Measurements from ENCODE around the gene UNC45B.
A peak's percentile ranks its signal among the peaks of the same experiment; 100 is the strongest.
"Not testable (repeated sequence)": the region's sequence is repeated elsewhere in the genome, so short reads cannot be mapped to it uniquely, and the experiment has no call there.

The UNC45B gene, protein sequence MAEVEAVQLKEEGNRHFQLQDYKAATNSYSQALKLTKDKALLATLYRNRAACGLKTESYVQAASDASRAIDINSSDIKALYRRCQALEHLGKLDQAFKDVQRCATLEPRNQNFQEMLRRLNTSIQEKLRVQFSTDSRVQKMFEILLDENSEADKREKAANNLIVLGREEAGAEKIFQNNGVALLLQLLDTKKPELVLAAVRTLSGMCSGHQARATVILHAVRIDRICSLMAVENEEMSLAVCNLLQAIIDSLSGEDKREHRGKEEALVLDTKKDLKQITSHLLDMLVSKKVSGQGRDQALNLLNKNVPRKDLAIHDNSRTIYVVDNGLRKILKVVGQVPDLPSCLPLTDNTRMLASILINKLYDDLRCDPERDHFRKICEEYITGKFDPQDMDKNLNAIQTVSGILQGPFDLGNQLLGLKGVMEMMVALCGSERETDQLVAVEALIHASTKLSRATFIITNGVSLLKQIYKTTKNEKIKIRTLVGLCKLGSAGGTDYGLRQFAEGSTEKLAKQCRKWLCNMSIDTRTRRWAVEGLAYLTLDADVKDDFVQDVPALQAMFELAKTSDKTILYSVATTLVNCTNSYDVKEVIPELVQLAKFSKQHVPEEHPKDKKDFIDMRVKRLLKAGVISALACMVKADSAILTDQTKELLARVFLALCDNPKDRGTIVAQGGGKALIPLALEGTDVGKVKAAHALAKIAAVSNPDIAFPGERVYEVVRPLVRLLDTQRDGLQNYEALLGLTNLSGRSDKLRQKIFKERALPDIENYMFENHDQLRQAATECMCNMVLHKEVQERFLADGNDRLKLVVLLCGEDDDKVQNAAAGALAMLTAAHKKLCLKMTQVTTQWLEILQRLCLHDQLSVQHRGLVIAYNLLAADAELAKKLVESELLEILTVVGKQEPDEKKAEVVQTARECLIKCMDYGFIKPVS

DNA sequence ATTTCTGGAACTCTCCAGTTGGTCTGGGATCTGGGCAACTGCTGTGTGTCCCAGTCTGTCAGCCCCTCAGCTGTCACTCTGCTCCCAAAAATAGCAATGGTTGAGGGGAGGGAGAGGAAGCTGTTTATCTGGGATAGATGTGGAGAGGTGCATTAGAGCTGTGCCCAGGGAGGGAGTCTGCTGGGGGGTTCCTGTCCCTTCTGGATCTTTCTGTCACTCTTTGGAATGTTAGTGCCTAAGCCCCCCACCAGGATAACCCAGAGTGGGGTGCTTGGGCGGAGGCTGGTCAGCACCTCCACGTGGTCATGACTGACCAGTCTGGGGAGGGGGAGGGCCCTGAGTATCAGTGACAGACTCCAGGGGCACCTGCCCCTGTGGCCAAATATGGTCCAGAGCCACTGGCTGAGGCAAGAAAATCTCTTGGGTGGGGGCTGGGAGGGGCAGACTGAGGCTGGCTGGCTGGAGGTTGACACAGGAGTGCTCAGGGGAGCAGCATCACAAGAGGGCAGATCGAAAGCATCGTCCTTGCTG lies at the start of gene UNC45B:
TSS of gene UNC45B (plus strand) at position 443 of the 531 bp plus-strand sequence. CDS start 447 bp downstream, outside the sequence.
- no peak for DNase-seq

DNA sequence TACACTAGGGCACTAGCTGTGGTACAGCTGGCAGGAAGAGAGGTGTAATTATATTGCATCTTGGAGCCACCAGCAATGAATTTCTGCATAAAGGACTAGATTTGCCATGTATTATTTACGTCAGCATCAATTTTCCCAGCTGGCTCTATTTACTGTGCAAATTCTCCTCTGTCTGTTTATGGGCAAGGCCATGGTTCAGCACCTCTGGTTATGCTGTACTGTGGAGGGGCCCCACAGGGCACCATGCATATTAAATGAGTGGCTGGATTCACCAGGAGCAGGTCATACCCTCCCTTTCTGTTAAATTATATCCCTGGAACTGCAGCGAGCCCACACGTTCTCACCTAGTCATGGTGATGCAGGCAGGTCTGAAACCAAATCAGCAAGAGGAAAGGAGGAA lies 47.7 kb upstream of the UNC45B start:
- DNase-seq: no peak

DNA sequence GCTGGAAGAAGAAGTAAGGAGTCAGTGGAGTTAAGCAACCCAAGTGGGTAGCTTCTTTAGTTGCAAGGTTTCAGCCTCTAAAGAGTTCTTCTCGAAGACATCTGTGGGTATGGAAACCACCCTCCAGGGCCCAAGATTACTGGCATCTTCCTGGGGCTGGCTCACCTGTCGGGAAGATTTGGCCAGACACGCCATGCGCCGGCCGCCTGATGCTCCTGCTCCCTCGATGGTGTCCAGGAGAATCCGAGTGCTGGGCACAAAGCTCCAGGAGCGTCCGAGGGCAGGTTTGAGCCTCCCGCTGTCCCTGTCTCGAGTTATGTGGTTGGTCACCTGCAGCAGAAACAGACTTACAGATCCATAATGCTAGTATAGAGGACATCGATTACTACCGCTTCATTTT lies 46.6 kb upstream of the UNC45B start:
- DNase-seq: no peak

DNA sequence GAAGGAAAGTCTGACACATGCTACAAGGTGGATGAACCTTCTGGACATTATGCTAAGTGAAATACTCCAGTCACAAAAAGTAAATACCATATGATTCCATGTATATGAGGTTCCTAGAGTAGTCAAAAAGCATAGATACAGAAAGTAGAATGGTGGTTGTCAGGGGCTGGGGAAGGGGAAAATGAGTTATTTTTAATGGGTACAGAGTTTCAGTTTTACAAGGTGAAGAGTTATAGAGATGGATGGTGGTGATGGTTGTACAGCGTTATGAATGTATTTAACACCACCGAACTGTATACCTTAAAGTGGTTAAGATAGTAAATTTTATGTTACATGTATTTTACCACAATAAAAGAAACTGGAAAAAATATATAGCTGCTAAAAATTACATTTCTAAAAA lies 45.9 kb upstream of the UNC45B start:
- no peak for DNase-seq

DNA sequence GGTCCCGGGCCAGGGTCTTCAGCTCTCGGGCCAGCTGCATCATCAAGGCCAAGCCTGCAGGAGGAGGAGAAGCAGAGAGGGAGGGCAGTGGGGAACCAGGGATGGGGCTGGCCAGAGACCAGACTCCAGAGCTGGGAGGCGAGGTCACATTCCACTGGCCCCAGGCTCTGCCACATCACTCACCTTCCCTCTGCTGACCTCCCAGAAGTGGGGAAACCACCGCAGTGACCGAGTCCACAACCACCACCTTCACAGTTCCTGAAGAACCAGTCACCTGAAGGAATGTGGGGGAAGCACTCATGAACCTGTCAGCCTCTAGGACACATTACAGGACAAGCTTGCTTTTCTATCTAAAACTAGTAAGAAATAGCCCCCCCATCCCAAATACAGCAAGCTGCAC lies 44.3 kb upstream of the UNC45B start:
- DNase-seq: no peak

DNA sequence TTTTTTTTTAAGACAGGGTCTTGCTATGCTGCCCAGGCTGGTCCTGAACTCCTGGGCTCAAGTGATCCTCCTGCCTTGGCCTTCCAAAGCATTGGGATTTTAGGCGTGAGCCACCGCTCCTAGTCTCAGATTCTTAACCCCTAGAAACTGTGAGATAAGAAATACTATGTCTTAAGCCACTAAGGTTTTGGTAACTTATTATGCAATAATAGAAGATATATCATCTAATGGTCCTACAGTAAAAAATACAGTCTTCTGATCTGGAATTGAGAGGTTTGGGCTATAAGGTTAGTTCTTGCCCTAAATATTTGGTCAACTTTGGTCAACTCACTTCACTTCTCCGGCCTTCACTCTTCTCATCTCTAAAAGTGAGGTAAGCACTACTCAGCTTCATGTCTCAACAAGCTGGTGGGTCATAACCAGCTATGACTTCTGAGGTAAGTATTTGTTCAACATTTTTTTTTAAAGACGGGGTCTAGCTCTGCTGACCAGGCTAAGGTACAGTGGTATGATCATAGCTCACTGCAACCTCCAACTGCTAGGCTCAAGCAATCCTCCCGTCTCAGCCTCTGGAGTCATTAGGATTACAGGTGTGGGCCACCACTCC lies 42.7 kb upstream of the UNC45B start:
- no peak for DNase-seq

DNA sequence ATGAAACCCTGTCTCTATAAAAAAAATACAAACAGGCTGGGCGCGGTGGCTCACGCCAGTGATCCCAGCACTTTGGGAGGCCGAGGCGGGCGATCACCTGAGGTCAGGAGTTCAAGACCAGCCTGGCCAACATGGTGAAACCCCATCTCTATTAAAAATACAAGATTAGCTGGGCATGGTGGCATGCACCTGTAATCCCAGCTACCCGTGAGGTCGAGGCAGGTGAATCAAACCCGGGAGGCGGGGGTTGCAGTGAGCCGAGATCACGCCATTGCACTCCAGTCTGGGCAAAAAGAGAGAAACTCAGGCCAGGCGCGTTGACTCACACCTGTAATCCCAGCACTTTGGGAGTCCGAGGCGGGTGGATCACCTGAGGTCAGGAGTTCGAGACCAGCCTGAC lies 36.8 kb upstream of the UNC45B start:
- DNase-seq: not testable (repeated sequence)

DNA sequence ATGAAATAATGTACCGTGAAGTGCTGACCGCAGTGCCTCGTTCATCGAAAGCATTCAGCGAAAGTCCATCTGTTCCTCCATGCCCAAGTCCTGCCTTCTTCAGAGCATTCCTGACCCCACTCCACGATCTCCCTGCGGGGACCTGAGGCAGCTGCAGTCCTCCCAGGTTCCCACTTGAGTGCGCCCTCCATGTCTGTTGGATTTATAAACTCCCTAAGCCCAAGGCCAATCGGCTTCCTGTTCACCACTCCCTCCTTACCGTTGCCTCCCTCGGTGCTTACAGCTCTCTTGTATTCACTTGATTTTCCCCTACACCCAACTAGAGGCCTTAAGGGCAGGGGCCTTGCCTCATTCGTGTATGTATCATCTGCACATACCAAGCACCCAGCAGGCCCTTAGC lies 30.8 kb upstream of the UNC45B start:
- no peak for DNase-seq

DNA sequence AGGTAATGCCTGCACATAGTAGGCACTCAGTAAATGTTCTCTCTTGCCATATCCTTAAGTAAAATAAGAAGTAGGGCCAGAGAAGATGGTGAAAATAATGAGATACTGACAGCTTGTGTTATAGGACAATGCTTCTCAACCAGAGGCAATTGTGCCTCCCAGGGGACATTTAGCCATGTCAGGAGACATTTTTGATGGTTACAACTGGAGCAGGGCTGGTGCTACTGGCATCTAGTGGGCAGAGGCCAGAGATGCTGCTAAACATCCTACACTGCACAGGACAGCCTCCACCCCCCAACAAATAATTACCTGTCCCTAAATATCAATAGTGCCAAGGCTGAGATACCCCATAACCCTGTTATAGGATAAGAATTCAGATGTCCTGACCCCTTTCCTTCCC lies 29.6 kb upstream of the UNC45B start:
- no peak for DNase-seq

DNA sequence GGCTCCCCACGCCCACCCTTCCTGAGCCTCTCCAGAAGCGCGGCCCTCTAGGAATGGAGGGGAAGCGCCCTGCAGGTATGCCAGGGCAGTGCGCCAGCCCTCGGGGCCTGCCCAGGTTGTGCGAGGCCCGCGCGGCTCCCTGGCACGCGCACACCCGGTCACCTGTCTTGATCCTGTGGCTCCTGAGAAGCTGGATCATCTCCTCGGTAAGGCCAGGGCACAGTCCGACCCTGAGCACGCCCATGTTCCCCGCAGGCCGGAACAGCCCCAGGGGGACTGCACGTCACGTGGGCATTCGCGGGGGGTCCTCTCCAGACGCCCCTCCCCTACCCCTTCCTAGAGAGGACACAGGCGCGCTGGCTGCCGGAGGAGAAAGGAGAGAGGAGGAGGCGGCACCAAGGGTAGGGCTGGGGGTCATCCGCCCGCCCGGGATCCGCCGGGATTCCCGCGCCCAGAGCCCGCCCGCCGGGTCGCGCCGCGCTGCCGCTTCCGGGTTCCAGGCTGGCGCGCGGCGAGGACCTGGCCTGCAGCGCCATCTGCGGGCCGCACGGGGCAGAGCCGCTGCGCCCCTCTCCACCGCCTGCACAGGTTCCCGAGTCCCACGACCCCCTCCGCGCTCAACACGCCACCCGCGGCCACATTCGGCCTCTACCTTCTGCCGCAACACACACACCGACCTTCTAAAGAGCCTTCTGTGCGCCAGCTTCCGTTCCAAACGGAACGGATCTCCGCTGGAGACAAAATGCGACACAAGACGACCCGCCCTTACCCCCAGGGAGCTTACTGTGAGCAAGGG lies 28.0 kb upstream of the UNC45B start, which contains the start of gene RAD51D:
TSS of gene RAD51D (minus strand) at position 491 of the 796 bp plus-strand sequence. CDS start at position 244, 247 bp downstream.
- peak; percentile 82 for DNase-seq

DNA sequence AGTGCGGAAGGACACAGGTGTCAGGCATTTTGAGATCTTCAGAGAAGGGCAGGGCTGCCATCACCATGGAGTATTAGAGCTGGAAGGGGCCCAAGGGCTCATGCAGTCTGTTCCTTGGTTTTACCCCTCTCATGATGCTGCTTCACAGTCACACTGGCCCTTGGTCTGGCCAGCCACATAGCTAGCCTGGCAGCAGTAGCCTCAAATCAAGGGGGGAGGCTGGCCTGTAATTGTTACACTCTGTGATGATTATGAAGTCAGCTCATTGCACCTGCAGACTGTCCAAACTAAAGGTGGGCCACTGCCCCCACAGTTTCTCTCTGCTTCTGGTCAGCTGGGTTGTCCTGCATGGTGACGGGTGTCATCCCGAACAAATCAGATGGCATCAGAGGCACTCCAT lies 26.3 kb upstream of the UNC45B start, which contains the start of gene FNDC8:
TSS of gene FNDC8 (plus strand) at position 301 of the 400 bp plus-strand sequence. CDS start at position 380, 79 bp downstream.
- no peak for DNase-seq

DNA sequence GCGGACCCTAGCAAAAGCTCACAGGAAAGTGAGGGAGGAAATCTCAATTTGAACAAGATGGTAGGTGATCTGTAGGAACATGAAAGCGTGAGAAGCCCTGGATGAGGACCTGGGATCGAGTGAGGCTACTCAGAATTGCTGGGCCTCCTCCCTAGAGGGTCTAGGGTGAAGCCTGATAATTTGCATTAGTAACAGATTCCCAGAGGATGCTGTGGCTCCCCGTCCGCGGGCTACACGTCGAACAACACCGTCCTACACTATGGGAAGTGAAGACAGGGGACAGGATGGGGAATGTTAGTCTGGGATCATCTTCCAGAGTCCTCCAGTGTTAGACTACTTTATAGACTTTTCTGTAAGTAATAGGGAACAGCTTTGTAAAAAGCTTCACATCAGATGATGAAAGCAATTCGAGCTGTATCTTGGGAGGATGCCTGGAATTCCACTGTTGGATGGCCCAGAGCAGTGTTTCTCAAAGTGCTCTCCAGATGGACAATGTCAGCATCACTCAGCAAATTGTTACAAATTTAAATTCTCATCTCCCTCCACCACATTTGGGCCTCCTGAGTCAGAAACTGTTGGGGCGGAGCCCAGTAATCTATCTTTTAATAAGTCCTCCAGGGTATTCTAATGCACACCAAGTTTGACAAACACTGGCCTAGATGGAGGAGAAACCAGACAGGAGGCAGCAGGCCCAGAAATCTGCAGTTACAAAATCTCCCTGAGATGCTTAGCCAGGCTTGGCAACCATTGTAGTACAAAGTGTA lies 19.7 kb upstream of the UNC45B start:
- no peak for DNase-seq

DNA sequence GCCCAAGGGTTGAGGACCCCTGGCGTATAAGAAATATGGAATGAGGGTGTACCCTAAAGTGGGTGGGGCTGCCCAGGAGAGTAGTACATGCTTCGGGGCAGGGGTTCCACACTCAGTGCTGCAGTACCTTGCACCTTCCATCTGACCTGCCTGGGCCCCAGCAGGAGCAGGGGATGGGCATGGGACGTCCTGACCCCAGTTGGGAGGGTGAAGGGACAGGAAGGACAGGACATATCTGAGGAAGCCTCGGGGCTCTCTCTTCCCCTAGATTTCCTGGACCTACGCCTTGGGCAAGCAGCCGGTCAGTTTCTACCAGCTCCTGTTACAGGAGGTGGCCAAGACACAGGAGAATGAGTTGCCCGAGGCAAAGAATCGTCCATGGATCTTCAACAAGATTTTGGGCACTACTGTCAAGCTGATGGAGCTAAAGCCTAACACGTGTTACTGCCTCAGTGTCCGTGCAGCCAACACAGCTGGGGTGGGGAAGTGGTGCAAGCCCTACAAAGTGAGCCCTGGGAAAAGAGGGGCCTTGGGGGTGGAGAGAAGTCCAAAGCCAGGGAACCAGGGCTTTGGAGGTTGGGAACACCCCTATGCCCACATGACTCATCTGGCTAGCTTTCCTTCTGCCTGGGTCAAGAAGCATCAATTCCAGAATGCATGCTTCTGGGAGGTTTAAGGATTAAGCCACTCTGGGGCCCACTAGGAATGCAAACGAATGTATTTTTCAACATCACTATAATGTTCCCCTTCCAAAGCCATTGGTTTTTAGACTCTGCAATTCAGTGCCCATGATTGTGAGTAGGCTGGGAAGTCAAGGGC lies 18.3 kb upstream of the UNC45B start:
- DNase-seq: no peak

DNA sequence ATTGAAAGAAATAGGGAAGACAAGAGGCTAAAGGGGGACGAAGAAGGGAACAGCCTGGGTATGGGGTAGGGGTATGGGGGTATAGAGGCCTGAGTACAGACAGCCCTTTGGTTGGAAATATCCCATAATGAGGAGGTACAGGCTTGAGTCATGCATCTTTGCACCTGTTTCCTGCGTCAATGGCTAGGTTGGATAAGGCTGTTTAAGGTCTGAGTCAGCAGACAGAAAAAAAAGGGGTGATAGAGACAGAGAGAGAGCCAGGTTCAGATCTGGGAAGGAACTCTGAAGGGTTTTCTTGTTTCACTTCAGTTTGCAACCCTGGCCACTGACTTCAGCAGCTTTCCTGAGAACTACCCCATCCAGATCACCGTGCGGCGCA lies 17.7 kb upstream of the UNC45B start:
- no peak for DNase-seq

DNA sequence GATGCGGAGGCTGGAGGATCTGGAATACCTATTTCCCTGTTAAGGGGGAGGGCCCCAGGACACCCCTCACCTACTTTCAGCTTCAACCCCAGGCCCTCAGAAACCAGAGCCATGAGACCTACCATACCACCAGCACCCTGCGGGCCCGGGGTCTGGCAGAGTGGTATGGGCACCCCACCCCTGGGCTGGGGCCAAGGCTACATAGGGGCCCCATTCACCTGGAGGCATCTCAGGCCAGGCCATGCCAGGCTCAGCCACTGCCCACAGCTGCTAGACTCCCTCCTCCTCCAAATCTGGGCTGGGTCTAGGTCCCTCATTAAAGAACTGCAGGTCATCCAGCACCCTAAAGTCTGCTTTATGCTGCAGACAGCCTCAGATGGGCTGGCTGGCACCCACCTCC lies 17.2 kb upstream of the UNC45B start:
- DNase-seq: no peak

DNA sequence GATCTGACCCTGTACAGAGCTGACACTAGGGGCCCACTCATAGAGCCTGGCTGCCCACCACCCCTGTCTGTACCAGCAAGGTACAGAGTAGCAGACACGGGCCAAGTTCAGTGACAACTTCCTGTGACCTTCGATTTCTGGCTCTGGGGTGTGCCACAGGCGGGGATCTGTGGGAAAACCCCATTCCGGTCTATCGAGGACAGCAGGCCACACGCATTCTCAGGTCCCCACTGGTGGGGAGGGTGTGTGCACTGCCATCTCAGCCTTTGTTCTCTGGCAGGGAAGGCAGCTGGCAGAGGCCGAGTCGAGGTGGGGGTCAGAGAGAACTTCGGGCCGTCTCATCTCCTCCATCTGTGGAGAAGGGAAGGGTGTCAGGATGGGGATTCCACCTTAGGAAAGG lies 15.5 kb upstream of the UNC45B start:
- no peak for DNase-seq

DNA sequence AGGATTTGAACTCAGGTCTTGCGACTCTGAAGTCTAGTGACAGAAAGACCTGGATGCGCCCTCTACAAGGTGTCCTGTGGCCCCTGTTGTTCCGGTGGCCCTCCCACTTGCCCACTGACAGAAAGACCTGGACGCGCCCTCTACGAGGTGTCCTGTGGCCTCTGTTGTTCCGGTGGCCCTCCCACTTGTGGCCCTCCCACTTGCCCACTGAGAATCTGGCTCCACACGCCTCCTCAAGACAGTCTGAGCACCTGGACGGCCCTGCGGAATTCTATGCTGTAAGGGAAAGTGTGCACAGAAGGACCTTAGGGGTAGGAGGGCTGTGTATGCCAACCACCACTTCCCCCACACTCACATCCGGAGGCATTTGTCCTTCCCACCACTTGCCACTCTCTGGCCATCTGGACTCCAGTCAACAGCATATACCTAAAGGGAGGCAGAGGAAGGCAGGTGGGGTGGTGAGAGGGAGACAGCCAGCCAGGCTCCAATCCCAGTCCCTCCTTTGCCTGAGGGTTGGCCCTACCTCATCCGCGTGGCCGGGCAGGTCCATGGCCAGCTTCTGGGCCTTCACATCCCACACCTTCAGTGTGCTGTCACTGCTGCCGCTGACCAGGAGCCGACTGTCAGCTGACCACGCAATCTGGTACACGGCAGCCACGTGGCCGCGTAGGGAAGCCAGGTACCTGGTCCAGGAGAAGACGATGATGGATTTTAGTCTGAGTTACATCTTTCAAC lies 14.6 kb upstream of the UNC45B start:
- no peak for DNase-seq

DNA sequence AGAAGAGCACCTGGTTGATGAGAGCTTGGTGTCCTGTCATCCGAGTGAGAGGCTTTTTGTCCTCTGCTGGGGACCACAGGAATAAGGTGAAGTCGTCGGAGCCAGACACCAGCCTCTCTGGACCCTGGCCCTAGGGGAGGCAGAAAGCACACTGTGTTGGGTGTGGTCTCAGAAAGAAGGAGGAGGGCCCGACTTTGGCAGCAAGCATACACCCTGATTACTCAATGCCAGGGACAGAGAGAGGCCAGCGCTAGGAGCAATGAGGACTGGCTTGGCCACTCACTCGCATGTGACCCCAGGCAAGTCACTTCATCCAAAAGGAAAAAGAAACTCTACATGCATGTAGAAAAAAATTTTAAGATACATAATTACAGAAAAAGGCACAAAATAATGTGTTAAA lies 12.3 kb upstream of the UNC45B start:
- DNase-seq: no peak

DNA sequence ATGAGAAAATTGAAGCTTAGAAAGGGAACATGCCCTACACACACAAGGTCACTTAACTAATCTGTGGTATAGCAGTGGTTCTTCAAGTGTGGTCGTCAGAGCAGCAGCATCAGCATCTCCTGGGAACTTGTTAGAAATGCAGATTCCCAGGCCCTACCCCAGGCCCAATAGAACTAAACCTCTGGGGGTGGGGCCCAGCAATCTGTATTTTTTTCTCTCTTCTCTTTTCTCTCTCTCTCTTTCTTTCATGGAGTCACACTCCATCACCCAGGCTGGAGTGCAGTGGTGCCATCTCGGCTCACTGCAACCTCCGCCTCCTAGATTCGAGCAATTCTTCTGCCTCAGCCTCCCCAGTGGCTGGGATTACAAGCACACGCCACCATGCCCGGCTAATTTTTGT lies 9.4 kb upstream of the UNC45B start:
- no peak for DNase-seq
